ENCODE data around the gene TEX264.

TEX264 gene

DNA sequence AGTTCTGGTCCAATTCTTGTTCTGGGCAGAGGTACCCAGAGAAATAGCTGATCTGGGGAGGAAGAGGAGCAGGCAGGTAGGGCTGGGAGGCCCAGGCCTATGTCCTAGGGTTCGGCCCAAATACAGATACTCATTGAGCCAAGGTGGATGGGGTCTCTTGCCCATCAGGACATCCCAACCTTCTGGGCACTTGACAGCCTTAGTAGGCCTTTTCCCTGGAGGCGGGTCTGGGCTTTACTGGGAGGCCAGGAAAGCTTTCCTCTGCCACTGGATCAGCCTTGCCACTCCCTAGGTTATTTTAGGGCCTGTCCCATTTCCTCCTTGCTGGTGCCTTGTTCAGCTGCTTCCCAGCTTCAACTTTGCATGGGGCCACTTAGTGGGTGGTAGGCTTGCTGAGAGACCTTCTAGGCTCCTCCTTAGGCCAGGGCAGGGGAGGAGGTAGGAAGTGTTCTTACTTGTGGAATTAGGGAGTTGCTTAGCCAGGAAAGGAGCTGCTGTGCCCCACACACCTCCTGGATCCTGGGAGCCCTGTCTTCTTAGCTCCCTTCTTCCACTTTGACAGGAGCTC, 9.7 kb downstream of the TEX264 start:
- H3K36me3 ChIP-seq: peaks cover 63% of the 10 kb centered on the region
- H3K27ac ChIP-seq: peak overlapping the region; percentile 55
- H3K4me3 ChIP-seq: no peak overlapping the region
- H3K4me1 ChIP-seq: peaks cover 67% of the 10 kb centered on the region
- H3K4me2 ChIP-seq: peak overlapping the region; percentile 87
- no peaks in the 10 kb centered on the region for H3K9me3 ChIP-seq
- H4K20me1 ChIP-seq: peaks cover 89% of the 10 kb centered on the region
- no peaks in the 10 kb centered on the region for H3K27me3 ChIP-seq
- peak overlapping the region; percentile 47; the same call in 1 of the 2 replicates for H3K9ac ChIP-seq
- no peak for TF ChIP-seq Cebpa-rat (IDR thresholded peaks at IDR 0.05)

DNA sequence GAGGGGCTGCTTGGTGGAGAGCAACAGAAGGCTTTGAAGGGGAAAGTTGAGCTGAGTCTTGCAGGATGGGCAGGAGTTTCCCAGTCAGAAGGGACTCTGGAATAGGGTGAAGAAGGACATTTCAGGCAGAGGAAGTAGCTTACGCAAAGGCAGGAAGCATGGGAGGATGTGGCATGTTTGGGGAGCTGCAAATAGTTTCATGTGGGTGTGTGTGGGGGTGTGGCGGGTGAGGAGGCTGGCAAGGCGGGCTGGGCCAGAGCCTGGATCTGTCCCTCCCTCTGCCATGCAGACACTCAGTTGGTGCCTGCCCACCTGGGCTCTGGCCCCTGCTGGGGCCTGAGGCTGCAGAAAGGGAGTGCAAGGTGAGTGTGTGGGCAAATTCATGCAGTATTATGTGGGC, 10.4 kb downstream of the TEX264 start:
- H3K27me3 ChIP-seq: no peaks in the 10 kb centered on the region
- H3K4me1 ChIP-seq: peaks cover 74% of the 10 kb centered on the region
- no peaks in the 10 kb centered on the region for H3K9me3 ChIP-seq
- peak overlapping the region; percentile 87 for H3K4me2 ChIP-seq
- peak overlapping the region; percentile 38; the same call in 1 of the 2 replicates for H3K4me3 ChIP-seq
- no peak for TF ChIP-seq Cebpa-rat (IDR thresholded peaks at IDR 0.05)
- peaks cover 83% of the 10 kb centered on the region for H4K20me1 ChIP-seq
- peak overlapping the region; percentile 47; the same call in 1 of the 2 replicates for H3K9ac ChIP-seq
- peaks cover 56% of the 10 kb centered on the region for H3K36me3 ChIP-seq
- H3K27ac ChIP-seq: peak overlapping the region; percentile 55

DNA sequence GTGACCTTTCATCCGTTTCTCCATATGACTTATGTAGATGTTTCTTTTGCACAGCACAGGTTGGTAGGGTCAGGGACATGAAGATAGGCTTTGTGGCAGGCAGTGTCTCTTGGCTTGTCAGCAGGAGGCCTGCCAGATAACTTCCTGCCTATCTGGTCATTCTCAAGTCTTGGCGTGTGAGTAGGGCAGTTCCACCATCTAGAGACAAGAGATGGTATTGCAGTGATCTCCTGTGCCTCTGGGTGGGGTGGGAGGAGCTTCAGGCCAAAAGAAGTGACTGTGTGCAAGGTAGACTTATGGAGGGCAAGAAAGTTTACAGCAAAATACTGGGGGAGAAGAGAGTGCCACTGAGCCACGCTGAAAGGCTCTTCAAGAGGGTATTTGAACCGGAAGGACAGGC, 11.0 kb downstream of the TEX264 start:
- peak overlapping the region; percentile 60; the same call in 1 of the 2 replicates for H3K9ac ChIP-seq
- peak overlapping the region; percentile 87 for H3K4me2 ChIP-seq
- H3K27ac ChIP-seq: peak overlapping the region; percentile 55
- peaks cover 80% of the 10 kb centered on the region for H4K20me1 ChIP-seq
- H3K27me3 ChIP-seq: no peaks in the 10 kb centered on the region
- no peak for TF ChIP-seq Cebpa-rat (IDR thresholded peaks at IDR 0.05)
- 0 out of 2 replicates have a peak overlapping the region, but pooled peaks have one; percentile 38 for H3K4me3 ChIP-seq
- no peaks in the 10 kb centered on the region for H3K9me3 ChIP-seq
- peaks cover 50% of the 10 kb centered on the region for H3K36me3 ChIP-seq
- peaks cover 79% of the 10 kb centered on the region for H3K4me1 ChIP-seq

DNA sequence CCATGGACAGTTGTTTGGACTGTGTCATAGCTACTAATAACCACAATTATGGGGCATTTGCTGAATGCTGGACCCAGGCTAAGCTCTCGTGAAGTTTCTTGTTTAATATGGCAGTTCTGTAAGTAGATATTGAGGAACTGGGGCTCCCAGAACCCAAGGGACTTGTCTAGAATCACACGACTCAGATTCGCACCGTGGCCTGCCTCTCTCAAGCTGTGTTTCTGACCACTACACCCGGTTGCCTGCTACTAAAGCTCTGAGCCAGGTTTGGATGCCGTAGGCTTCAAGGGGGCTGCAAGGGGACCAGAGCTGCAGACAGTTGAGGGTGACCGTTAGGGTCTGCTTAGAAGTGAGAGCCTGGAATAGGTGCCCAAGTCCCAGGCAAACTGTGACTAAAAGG, 11.5 kb downstream of the TEX264 start:
- peaks cover 47% of the 10 kb centered on the region for H3K36me3 ChIP-seq
- H4K20me1 ChIP-seq: peaks cover 80% of the 10 kb centered on the region
- H3K9me3 ChIP-seq: no peaks in the 10 kb centered on the region
- peak overlapping the region; percentile 87 for H3K4me2 ChIP-seq
- H3K9ac ChIP-seq: peak overlapping the region; percentile 60
- peaks cover 84% of the 10 kb centered on the region for H3K4me1 ChIP-seq
- no peaks in the 10 kb centered on the region for H3K27me3 ChIP-seq
- no peak for TF ChIP-seq Cebpa-rat (IDR thresholded peaks at IDR 0.05)
- no peak overlapping the region for H3K4me3 ChIP-seq
- peak overlapping the region; percentile 48 for H3K27ac ChIP-seq

DNA sequence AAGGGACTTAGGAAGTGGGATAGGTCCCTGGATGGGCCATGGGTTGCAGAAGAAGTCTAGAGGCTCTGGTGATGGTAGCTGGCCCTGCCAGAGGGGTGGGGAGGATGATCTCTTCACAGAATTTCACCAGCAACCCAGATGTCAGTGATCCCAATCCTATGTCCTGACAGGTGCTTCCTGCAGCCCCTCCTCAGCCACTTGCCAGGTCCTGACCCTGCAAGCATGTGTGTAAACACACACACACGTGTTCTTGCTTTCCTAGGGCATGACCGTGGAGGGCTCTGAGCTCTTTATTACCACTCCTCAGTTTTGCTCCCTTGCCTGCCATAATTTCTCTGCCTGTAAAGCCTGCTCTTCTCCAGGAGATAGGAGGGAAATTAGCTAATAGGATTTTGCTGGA, 12.5 kb downstream of the TEX264 start:
- Histone ChIP-seq H3K4me2 (peak overlapping the region; percentile 87), H4K20me1 (peaks cover 80% of the 10 kb centered on the region), H3K27me3 (no peaks in the 10 kb centered on the region), H3K4me3 (peak overlapping the region; percentile 19; the same call in 1 of the 2 replicates), H3K9ac (peak overlapping the region; percentile 60), H3K27ac (peak overlapping the region; percentile 48; the same call in 1 of the 2 replicates), H3K9me3 (no peaks in the 10 kb centered on the region), H3K4me1 (peaks cover 94% of the 10 kb centered on the region), H3K36me3 (peaks cover 47% of the 10 kb centered on the region)
- TF ChIP-seq Cebpa-rat (IDR thresholded peaks at IDR 0.05): no peak

DNA sequence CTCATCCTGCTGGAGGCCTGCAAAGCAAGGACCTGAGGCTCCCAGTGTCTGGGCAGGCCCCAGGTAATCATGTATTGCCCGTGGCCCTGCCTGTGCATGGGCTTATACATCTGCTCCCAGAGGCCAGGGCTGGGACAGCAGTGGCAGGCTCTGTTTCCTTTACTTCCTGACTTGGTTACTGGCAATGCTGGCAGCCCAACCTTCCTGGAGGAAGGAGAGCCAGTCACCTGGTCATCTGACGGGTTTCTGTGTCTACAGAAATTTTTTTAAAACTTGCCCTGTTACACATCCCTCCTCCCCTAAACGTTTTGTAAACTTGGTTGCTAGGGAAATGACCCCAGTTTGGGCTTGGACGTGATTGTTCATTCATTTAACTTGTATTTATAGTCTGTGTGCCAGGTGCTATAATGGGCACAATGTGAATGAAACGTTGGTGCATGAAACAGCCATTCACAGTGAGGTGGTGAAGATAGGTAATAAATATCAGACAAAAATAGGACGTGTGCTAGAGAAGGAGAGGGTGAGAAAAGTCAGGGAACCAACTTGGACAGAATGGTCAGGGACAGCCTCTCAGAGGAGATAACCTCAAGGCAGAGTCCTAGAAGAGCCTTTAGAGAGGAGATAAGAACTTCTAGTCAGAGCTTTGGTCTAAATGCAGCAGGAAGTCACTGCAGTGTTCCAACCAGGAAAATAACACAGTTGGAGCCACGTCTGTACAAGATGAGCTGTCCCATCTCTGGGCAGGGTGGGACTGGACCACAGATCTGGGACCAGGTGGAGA, 14.1 kb downstream of the TEX264 start:
- no peak for TF ChIP-seq Cebpa-rat (IDR thresholded peaks at IDR 0.05)
- Histone ChIP-seq H4K20me1 (peaks cover 77% of the 10 kb centered on the region), H3K4me1 (peaks cover 91% of the 10 kb centered on the region), H3K27ac (peak overlapping the region; percentile 69), H3K4me3 (peak overlapping the region; percentile 52; the same call in 1 of the 2 replicates), H3K4me2 (peak overlapping the region; percentile 87), H3K9me3 (no peaks in the 10 kb centered on the region), H3K9ac (peak overlapping the region; percentile 60; the same call in 1 of the 2 replicates), H3K36me3 (peaks cover 48% of the 10 kb centered on the region), H3K27me3 (no peaks in the 10 kb centered on the region)

DNA sequence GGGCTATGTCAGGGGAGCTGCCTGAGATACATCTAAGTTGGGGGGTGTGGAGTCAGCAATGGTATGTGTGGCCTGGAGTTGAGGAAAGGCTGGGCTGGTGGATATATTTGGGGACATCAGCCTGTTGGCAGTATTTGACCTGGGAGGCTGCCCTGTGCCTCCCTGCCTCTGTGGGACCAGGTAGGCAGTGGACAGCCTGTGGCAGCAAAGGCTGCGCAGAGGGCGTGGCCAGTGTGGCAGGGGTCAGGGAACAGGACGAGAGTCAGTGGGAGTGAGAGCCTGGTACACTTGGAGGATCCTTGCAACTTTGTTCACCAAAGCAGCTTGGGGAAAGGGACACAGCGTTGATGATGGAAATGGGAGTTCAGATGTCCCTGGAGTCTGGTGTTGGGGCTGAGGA, 15.0 kb downstream of the TEX264 start:
- TF ChIP-seq Cebpa-rat (IDR thresholded peaks at IDR 0.05): no peak
- Histone ChIP-seq H3K9me3 (no peaks in the 10 kb centered on the region), H4K20me1 (peaks cover 75% of the 10 kb centered on the region), H3K27ac (peak overlapping the region; percentile 69), H3K36me3 (peaks cover 52% of the 10 kb centered on the region), H3K4me3 (peak overlapping the region; percentile 52), H3K9ac (peak overlapping the region; percentile 42), H3K4me2 (peak overlapping the region; percentile 87), H3K4me1 (peaks cover 87% of the 10 kb centered on the region), H3K27me3 (no peaks in the 10 kb centered on the region)

DNA sequence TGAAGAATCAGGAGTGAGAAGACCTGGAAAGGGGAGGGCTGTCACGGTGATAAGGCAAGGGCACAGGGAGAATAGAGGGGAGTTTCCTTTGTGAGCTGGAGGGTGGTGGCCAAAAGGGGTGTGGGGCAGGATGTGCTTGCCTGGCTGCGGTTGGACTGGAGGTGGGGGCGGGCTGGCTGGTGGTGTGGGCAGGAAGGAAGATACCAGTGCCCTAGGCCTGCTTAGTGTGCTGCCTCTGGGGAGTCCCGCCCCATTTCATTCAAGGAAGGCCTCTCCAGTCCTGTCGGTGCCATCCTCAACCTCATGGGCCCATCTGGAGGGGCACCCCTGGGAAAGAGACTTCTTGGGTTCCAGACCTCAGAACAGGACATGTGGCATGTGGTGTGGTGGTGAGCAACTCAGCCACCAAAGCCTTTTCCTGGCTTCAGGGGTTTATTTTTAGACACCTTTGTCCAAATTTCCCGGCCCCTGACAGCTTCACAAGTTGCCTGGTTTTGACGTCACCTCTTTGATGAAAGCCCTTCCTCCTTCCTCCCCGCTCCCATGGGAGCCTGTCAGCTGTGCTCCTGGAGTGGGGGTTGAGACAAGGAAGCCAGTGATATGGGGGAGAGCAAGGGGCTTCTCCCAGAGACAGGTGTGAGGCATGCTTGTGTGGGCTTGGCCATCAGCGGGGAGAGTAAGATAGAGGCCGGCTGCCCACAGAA, 15.6 kb downstream of the TEX264 start:
- Histone ChIP-seq H3K27me3 (no peaks in the 10 kb centered on the region), H3K4me3 (peak overlapping the region; percentile 52), H3K4me2 (peak overlapping the region; percentile 87), H4K20me1 (peaks cover 75% of the 10 kb centered on the region), H3K9me3 (no peaks in the 10 kb centered on the region), H3K9ac (peak overlapping the region; percentile 42; the same call in 1 of the 2 replicates), H3K27ac (peak overlapping the region; percentile 69), H3K36me3 (peaks cover 59% of the 10 kb centered on the region), H3K4me1 (peaks cover 81% of the 10 kb centered on the region)
- no peak for TF ChIP-seq Cebpa-rat (IDR thresholded peaks at IDR 0.05)

DNA sequence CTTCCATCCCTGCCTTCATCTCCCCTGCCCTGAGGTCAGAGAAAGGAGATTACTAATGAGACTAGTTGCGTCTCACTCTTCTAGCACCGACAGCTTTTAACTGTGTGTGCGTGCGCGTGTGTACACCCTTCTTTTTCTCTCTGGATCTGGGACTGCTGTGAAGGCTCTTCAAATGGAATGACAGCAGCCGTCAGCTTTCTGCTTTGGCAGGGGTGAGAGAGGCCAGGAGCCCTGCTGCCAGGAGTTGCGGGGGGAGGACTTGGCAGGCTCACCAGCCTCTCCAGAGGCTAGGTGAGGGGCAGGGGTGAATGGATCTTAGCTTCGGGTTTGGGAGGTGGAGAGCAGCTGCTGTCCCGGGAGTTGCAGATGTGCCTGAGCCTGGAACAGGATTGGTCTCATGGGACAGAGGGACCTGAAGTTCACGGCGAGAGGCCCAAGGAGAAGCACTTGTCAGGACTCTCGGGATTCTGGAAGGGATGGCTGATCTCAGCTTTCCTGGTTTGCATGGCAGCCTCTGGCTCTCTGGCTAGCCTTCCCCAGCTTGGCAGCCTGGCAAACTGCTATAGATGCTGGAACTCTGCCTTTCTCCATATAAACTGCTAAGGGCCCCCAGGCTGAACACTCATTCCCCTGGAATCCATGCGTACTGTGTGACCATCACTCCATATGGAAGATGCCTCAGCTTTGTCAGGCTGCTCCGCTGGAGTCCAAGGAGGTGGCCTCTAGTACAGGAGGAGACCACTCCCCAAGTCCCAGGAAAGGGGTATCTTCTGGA, 16.6 kb downstream of the TEX264 start:
- peaks cover 72% of the 10 kb centered on the region for H3K4me1 ChIP-seq
- H4K20me1 ChIP-seq: peaks cover 75% of the 10 kb centered on the region
- H3K9me3 ChIP-seq: no peaks in the 10 kb centered on the region
- TF ChIP-seq Cebpa-rat (IDR thresholded peaks at IDR 0.05): no peak
- H3K4me3 ChIP-seq: peak overlapping the region; percentile 52; the same call in 1 of the 2 replicates
- peak overlapping the region; percentile 69 for H3K27ac ChIP-seq
- H3K4me2 ChIP-seq: peak overlapping the region; percentile 87
- H3K27me3 ChIP-seq: no peaks in the 10 kb centered on the region
- H3K9ac ChIP-seq: peak overlapping the region; percentile 42
- peaks cover 68% of the 10 kb centered on the region for H3K36me3 ChIP-seq

All from BLaER1 (cell line).